ENCODE data around the gene KRTAP12-2.

DNA sequence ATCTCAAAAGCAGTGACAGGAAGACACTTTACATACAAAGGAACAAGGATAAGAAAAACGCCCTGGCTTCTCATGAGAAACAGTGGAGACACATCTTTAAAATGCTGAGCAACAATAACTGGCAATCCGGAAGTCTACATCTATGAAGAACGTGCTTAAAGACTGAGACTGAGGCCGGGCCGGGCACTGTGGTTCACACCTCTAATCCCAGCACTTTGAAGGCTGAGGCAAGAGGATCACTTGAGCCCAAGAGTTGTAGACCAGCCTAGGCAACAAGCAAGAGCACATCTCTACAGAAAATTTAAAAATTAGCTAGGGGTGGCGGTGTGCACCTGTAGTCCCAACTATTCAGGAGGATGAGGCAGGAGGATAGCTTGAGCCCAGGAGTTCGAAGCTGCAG, 17.4 kb upstream of the KRTAP12-2 start:
- TF ChIP-seq POLR2A (IDR thresholded peaks at IDR 0.05), result no peak
- TF ChIP-seq, protein P1, sequence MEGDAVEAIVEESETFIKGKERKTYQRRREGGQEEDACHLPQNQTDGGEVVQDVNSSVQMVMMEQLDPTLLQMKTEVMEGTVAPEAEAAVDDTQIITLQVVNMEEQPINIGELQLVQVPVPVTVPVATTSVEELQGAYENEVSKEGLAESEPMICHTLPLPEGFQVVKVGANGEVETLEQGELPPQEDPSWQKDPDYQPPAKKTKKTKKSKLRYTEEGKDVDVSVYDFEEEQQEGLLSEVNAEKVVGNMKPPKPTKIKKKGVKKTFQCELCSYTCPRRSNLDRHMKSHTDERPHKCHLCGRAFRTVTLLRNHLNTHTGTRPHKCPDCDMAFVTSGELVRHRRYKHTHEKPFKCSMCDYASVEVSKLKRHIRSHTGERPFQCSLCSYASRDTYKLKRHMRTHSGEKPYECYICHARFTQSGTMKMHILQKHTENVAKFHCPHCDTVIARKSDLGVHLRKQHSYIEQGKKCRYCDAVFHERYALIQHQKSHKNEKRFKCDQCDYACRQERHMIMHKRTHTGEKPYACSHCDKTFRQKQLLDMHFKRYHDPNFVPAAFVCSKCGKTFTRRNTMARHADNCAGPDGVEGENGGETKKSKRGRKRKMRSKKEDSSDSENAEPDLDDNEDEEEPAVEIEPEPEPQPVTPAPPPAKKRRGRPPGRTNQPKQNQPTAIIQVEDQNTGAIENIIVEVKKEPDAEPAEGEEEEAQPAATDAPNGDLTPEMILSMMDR (IDR thresholded peaks at IDR 0.05), result no peak
